Stomach (tissue), 4 donors: ENCODE measurements around the gene GATB.

ENCODE experiments used
- EP300 ChIP-seq: sonication (generic); formaldehyde crosslinking; IDR thresholded peaks from one replicate; pipeline ENCODE4 v1.6.1; 2017; ENCODE audit warnings: antibody characterized with exemption
- POLR2A ChIP-seq, 4 donors: fragments of 450-650 bp; IDR thresholded peaks; one replicate each; pipeline ENCODE4 v1.6.1; 2016; ENCODE audit warnings: antibody characterized with exemption in 4 of 4, control low read depth in 2 of 4, mild to moderate bottlenecking in 1 of 4, moderate library complexity in 1 of 4
- POLR2AphosphoS5 ChIP-seq, 3 donors: sonication (generic); formaldehyde crosslinking; IDR thresholded peaks; one replicate each; pipeline ENCODE4 v1.6.1; 2016; ENCODE audit warnings: antibody characterized with exemption in 3 of 3
- TF ChIP-seq, protein P1 (sequence below), 7 experiments: fragments of 450-650 bp in 4 of 7; fragments of 200-600 bp in 3 of 7; sonication (generic) in 3 of 7; IDR thresholded peaks; one replicate each; pipeline ENCODE4 v1.5.1; 2016 to 2019; ENCODE audit warnings: antibody characterized with exemption in 7 of 7, control low read depth in 2 of 7, mild to moderate bottlenecking in 1 of 7

DNA sequence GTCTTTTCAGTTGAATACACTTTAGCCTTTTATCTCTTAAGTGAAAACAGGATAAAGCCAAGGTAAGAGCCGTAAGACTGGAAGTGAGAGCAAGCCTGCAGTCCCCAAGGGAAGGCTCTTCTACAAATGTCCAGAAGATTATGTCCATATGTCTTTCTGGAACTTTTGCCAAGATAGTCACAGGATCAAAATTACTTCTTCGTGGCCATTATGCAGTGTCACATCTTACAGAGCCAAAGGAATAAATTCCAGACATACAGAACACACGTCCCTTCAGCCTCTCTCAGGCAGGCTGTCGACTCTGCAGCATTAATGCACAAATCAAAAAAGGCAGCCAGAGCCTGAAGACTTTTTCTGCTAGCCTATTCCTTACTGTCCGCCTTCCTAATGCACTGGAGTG, 10.9 kb upstream of the GATB start:
- TF ChIP-seq, protein P1, sequence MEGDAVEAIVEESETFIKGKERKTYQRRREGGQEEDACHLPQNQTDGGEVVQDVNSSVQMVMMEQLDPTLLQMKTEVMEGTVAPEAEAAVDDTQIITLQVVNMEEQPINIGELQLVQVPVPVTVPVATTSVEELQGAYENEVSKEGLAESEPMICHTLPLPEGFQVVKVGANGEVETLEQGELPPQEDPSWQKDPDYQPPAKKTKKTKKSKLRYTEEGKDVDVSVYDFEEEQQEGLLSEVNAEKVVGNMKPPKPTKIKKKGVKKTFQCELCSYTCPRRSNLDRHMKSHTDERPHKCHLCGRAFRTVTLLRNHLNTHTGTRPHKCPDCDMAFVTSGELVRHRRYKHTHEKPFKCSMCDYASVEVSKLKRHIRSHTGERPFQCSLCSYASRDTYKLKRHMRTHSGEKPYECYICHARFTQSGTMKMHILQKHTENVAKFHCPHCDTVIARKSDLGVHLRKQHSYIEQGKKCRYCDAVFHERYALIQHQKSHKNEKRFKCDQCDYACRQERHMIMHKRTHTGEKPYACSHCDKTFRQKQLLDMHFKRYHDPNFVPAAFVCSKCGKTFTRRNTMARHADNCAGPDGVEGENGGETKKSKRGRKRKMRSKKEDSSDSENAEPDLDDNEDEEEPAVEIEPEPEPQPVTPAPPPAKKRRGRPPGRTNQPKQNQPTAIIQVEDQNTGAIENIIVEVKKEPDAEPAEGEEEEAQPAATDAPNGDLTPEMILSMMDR (IDR thresholded peaks at IDR 0.05): no peak
- TF ChIP-seq POLR2A (IDR thresholded peaks at IDR 0.05) (no peak), EP300 (no peak), POLR2AphosphoS5 (IDR thresholded peaks at IDR 0.05) (no peak)
